ENCODE results near the gene NFIC.

GRCh38 chr19:3378352-3379150, 12.2 kb downstream of the NFIC start:
- TF ChIP-seq CTCF (IDR thresholded peaks at IDR 0.05) = no peak
- no peak for TF ChIP-seq POLR2A (IDR thresholded peaks at IDR 0.05)
